ENCODE measurements around the gene NCS1. TPM values are rescaled to one million over a fixed set of nuclear protein-coding genes. Genes with fewer than 3 reads are reported as not detected.

Gene NCS1
- polyA plus RNA-seq, 3 donors, result not detected

DNA sequence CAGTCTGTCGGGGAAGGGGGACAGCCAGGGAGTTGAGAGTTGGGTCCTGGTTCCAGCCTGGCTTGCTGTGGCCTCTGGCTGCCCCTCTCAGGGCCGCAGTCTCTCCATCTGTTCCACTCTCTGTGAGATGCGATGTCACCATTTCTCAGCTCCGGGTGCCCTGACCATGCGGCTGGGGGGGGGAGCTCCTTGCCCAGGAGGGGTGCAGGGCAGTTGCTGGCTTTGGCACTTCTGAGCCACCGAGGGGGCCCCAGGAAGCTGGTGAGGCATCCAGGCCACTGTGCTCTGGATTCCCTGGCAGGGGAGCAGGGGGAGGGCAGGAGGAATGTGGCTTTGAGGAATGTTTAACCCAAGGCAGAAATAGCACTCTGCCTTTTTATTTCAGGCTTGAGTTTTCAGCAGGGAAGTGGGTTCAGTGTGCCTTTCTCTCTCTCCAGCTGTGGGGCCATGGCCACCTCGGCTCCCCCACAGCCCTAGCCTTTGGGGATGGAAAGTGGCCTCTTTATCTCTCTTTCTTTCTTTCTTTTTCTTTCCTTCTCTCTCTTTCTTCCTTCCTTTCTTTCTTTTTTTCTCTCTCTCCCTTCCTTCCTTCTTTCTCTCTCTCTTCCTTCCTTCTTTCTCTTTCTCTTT lies 11.0 kb downstream of the NCS1 start:
- Mint-ChIP-seq H3K4me1 (peaks cover 3% of the 10 kb centered on the region), H3K9me3 (no peaks in the 10 kb centered on the region), H3K27ac (no peak overlapping the region), H3K27me3 (ENCODE audit: low read depth in 3 of 3) (peaks cover 4 to 7% (median 6%) of the 10 kb centered on the region in 3 donors), H3K4me3 (no peak overlapping the region), H3K36me3 (no peaks in the 10 kb centered on the region)
- no peaks in the 10 kb centered on the region for H3K36me3 ChIP-seq (replicated peaks in 1 of 2; ENCODE audit: control insufficient read depth in 1 of 2, insufficient read depth in 2 of 2, low read length in 2 of 2)
- H2AFZ ChIP-seq (ENCODE audit: insufficient read depth, low read depth, low read length, poor library complexity, severe bottlenecking), result no peak overlapping the region
- H3K27me3 ChIP-seq (ENCODE audit: control insufficient read depth in 2 of 2, insufficient read depth in 2 of 2, low read length in 2 of 2), result no peaks in the 10 kb centered on the region
- DNase-seq, result no peak
- H3K4me1 ChIP-seq (ENCODE audit: control insufficient read depth in 1 of 2, insufficient read depth in 2 of 2, low read length in 2 of 2), result no peaks in the 10 kb centered on the region
- H3K4me2 ChIP-seq (replicated peaks; ENCODE audit: extremely low read depth, low read length, poor library complexity, severe bottlenecking), result no peak overlapping the region
- intact Hi-C loops (cut with micrococcal nuclease), result no loop called here
- H4K20me1 ChIP-seq (ENCODE audit: insufficient read depth, low read length), result no peaks in the 10 kb centered on the region
- H3K4me3 ChIP-seq (replicated peaks in 1 of 3; ENCODE audit: low read depth in 2 of 3, low read length in 3 of 3), result no peak overlapping the region
- 69% methylated on average over 5 of the region's 7 CpGs for whole genome bisulfite sequencing (ENCODE audit: insufficient coverage)
- H3K9ac ChIP-seq (ENCODE audit: insufficient read depth, low read length, poor library complexity, severe bottlenecking), result no peak overlapping the region
- no peaks in the 10 kb centered on the region for H3K9me3 ChIP-seq (replicated peaks in 1 of 2; ENCODE audit: control insufficient read depth in 1 of 2, insufficient read depth in 1 of 2, low read length in 2 of 2)
- TF ChIP-seq, protein P1, sequence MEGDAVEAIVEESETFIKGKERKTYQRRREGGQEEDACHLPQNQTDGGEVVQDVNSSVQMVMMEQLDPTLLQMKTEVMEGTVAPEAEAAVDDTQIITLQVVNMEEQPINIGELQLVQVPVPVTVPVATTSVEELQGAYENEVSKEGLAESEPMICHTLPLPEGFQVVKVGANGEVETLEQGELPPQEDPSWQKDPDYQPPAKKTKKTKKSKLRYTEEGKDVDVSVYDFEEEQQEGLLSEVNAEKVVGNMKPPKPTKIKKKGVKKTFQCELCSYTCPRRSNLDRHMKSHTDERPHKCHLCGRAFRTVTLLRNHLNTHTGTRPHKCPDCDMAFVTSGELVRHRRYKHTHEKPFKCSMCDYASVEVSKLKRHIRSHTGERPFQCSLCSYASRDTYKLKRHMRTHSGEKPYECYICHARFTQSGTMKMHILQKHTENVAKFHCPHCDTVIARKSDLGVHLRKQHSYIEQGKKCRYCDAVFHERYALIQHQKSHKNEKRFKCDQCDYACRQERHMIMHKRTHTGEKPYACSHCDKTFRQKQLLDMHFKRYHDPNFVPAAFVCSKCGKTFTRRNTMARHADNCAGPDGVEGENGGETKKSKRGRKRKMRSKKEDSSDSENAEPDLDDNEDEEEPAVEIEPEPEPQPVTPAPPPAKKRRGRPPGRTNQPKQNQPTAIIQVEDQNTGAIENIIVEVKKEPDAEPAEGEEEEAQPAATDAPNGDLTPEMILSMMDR (IDR thresholded peaks at IDR 0.05), result no peak
- no peaks in the 10 kb centered on the region for H3K79me2 ChIP-seq (ENCODE audit: insufficient read depth, low read length)
- no peak overlapping the region for H3K27ac ChIP-seq (ENCODE audit: low read depth in 1 of 2, low read length in 2 of 2)

DNA sequence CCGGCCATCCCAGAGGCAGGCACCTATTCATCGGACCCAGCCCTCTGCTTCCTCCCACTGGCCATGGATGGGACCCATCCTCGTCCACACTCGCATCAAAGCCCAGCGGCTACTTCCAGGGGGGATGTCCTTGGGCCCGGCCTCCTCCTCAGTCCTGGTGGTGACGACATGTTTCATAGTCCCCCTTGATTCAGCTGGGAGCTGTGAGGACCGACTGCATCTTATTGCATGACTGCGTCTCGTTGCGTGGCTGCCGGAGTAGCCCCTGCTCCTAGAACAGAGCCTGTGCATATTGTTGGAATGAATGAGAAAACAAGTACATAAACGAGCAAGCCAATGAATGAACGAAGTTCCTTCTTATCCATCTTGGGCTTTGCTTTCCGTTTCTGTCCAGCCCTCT lies 12.8 kb downstream of the NCS1 start:
- Mint-ChIP-seq H3K27me3 (ENCODE audit: low read depth in 3 of 3) (peaks cover 4 to 6% (median 5%) of the 10 kb centered on the region in 3 donors), H3K27ac (no peak overlapping the region), H3K9me3 (no peaks in the 10 kb centered on the region), H3K36me3 (no peaks in the 10 kb centered on the region), H3K4me1 (peaks cover 3% of the 10 kb centered on the region), H3K4me3 (no peak overlapping the region)
- Histone ChIP-seq H3K9ac (ENCODE audit: insufficient read depth, low read length, poor library complexity, severe bottlenecking) (no peak overlapping the region), H3K4me3 (replicated peaks in 1 of 3; ENCODE audit: low read depth in 2 of 3, low read length in 3 of 3) (no peak overlapping the region), H3K9me3 (replicated peaks in 1 of 2; ENCODE audit: control insufficient read depth in 1 of 2, insufficient read depth in 1 of 2, low read length in 2 of 2) (no peaks in the 10 kb centered on the region), H3K27ac (ENCODE audit: low read depth in 1 of 2, low read length in 2 of 2) (no peak overlapping the region), H3K36me3 (replicated peaks in 1 of 2; ENCODE audit: control insufficient read depth in 1 of 2, insufficient read depth in 2 of 2, low read length in 2 of 2) (no peaks in the 10 kb centered on the region), H3K79me2 (ENCODE audit: insufficient read depth, low read length) (no peaks in the 10 kb centered on the region), H4K20me1 (ENCODE audit: insufficient read depth, low read length) (no peaks in the 10 kb centered on the region), H3K27me3 (ENCODE audit: control insufficient read depth in 2 of 2, insufficient read depth in 2 of 2, low read length in 2 of 2) (no peaks in the 10 kb centered on the region), H3K4me2 (replicated peaks; ENCODE audit: extremely low read depth, low read length, poor library complexity, severe bottlenecking) (no peak overlapping the region), H2AFZ (ENCODE audit: insufficient read depth, low read depth, low read length, poor library complexity, severe bottlenecking) (no peak overlapping the region), H3K4me1 (ENCODE audit: control insufficient read depth in 1 of 2, insufficient read depth in 2 of 2, low read length in 2 of 2) (no peaks in the 10 kb centered on the region)
- no peak for DNase-seq
- intact Hi-C loops (cut with micrococcal nuclease), result no loop called here
- TF ChIP-seq, protein P1 (IDR thresholded peaks at IDR 0.05), result no peak
- 98% methylated on average over 7 of the region's 15 CpGs for WGBS (ENCODE audit: insufficient coverage)
